Ishikawa (cell line): ENCODE data around the gene FBP1.

Source experiments
- EP300 ChIP-seq: IDR thresholded peaks from 2 replicates; pipeline ENCODE4 v1.6.1; 2012; ENCODE audit warnings: borderline replicate concordance
- RAD21 ChIP-seq: IDR thresholded peaks from 2 replicates; pipeline ENCODE4 v1.6.1; 2012; ENCODE audit warnings: low read depth
- TAF1 ChIP-seq: IDR thresholded peaks from 2 replicates; pipeline ENCODE4 v1.6.1; 2012; ENCODE audit warnings: low read depth, mild to moderate bottlenecking

GRCh38 chr9:94591876-94592275 is 47.4 kb downstream of the FBP1 start:
- TF ChIP-seq TAF1: no peak
- TF ChIP-seq RAD21: no peak
- TF ChIP-seq EP300: no peak
